ACC112 (cell line): ENCODE measurements around the gene ART1.
"Not testable (repeated sequence)": the region's sequence is repeated elsewhere in the genome, so short reads cannot be mapped to it uniquely, and the experiment has no call there.

Experiments used
- H2AFZ ChIP-seq: fragments of 200-600 bp; sonication (generic); one replicate; pipeline ENCODE4 v1.6.0; 2017; ENCODE audit warnings: antibody characterized with exemption, low read length; ENCODE audit not compliant: unreplicated experiment
- H3K27ac ChIP-seq: fragments of 200-600 bp; sonication (generic); 2 replicates; pipeline ENCODE4 v1.5.1; 2014; ENCODE audit warnings: low read depth, mild to moderate bottlenecking, antibody characterized with exemption, low read length, moderate library complexity
- H3K27me3 ChIP-seq: fragments of 200-600 bp; sonication (generic); 2 replicates; pipeline ENCODE4 v1.6.1; 2014; ENCODE audit warnings: mild to moderate bottlenecking, antibody characterized with exemption, low read length, moderate library complexity, mixed read lengths; ENCODE audit not compliant: insufficient read depth
- H3K36me3 ChIP-seq: fragments of 200-600 bp; sonication (generic); 2 replicates; pipeline ENCODE4 v1.6.1; 2016; ENCODE audit warnings: mild to moderate bottlenecking, antibody characterized with exemption, low read length, moderate library complexity, mixed read lengths; ENCODE audit not compliant: insufficient read depth
- H3K4me1 ChIP-seq: fragments of 200-600 bp; sonication (generic); one replicate; pipeline ENCODE4 v1.6.1; 2016; ENCODE audit warnings: low read length, mixed read lengths; ENCODE audit not compliant: insufficient read depth, unreplicated experiment, control insufficient read depth
- H3K4me3 ChIP-seq: fragments of 200-600 bp; sonication (generic); 2 replicates; pipeline ENCODE4 v1.5.1; 2014; ENCODE audit warnings: mild to moderate bottlenecking, low read depth, low read length
- H3K79me2 ChIP-seq: fragments of 200-600 bp; sonication (generic); one replicate; pipeline ENCODE4 v1.6.0; 2016; ENCODE audit warnings: low read length; ENCODE audit not compliant: control insufficient read depth, unreplicated experiment, insufficient read depth

The ART1 gene

DNA sequence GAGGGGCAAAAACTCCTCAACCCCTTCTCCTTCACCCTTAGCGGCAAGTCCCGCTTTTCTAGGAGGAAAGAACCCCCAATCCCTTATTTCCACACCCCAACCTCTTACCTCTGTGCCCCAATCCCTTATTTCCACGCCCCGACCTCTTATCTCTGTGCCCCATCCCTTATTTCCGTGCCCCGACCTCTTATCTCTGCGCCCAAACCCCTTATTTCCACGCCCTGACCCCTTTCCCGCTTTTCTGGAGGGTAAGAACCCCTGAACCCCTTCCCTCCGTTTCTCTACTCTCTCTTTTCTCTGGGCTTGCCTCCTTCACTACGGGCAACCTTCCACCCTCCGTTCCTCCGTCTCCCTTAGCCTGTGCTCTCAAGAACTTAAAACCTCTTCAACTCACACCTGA, 3.9 kb downstream of the ART1 start:
- H3K4me1 ChIP-seq, H2AFZ ChIP-seq, H3K79me2 ChIP-seq, H3K27ac ChIP-seq, H3K36me3 ChIP-seq, H3K4me3 ChIP-seq: not testable (repeated sequence)
- H3K27me3 ChIP-seq = peaks cover 17% of the 10 kb centered on the region

DNA sequence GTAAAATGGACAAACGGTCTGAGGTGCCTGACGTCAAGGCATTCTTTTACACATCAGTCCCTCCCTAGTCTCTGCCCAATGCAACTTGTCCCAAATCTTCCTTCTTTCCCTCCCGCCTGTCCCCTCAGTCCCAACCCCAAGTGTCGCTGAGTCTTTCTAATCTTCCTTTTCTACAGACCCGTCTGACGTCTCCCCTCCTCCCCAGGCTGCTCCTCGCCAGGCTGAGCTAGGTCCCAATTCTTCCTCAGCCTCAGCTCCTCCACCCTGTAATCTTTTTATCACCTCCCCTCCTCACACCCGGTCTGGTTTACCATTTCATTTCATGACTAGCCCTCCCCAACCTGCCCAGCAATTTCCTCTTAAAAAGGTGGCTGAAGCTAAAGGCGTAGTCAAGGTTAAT, 4.4 kb downstream of the ART1 start:
- not testable (repeated sequence) for H3K36me3 ChIP-seq, H3K4me3 ChIP-seq

GRCh38 chr11:3652514-3652913, 7.6 kb downstream of the ART1 start:
- H3K27ac ChIP-seq, H3K79me2 ChIP-seq, H3K36me3 ChIP-seq, H3K4me1 ChIP-seq, H2AFZ ChIP-seq, H3K4me3 ChIP-seq: not testable (repeated sequence)
- peaks cover 31% of the 10 kb centered on the region for H3K27me3 ChIP-seq

More for the DNA sequence above, 4.4 kb downstream of the ART1 start:
- peaks cover 19% of the 10 kb centered on the region for H3K27me3 ChIP-seq
- H2AFZ ChIP-seq, H3K27ac ChIP-seq, H3K79me2 ChIP-seq, H3K4me1 ChIP-seq: not testable (repeated sequence)

GRCh38 chr11:3655547-3655946, 10.6 kb downstream of the ART1 start:
- Histone ChIP-seq H2AFZ (no peak overlapping the region), H3K27me3 (peaks cover 40% of the 10 kb centered on the region), H3K36me3 (no peaks in the 10 kb centered on the region)

GRCh38 chr11:3657331-3657730, 12.4 kb downstream of the ART1 start:
- H3K79me2 ChIP-seq, H2AFZ ChIP-seq, H3K4me3 ChIP-seq, H3K4me1 ChIP-seq, H3K27ac ChIP-seq, H3K36me3 ChIP-seq: not testable (repeated sequence)
- peaks cover 40% of the 10 kb centered on the region for H3K27me3 ChIP-seq

More at GRCh38 chr11:3655547-3655946, 10.6 kb downstream of the ART1 start:
- Histone ChIP-seq H3K4me3 (no peak overlapping the region), H3K79me2 (no peaks in the 10 kb centered on the region), H3K27ac (no peak overlapping the region), H3K4me1 (no peaks in the 10 kb centered on the region)

DNA sequence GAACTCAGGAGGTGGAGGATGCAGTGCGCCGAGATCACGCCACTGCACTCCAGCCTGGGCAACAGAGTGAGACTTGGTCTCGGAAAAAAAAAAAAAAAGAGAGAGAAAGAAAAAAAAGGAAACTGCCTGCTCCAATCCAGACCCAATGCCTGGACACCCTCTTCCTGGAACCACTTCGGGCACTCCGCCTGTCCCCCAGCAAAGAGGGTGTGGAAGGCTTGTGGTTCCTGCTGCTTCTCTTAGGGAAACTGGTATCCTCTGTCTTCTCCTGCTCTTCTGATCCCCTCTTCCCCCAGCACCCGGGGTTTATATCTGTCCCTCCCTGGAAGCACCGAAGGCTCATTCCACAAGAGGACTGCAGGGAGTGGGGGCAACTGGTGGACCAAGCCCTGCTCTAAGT, 13.3 kb downstream of the ART1 start:
- H3K4me3 ChIP-seq = no peak overlapping the region
- no peaks in the 10 kb centered on the region for H3K36me3 ChIP-seq
- H2AFZ ChIP-seq = no peak overlapping the region
- peaks cover 40% of the 10 kb centered on the region for H3K27me3 ChIP-seq
- no peaks in the 10 kb centered on the region for H3K79me2 ChIP-seq
- H3K27ac ChIP-seq = no peak overlapping the region
- no peaks in the 10 kb centered on the region for H3K4me1 ChIP-seq

- peaks cover 30% of the 10 kb centered on the region for H3K27me3 ChIP-seq
- H2AFZ ChIP-seq = no peak overlapping the region
- no peak overlapping the region for H3K4me3 ChIP-seq
- no peaks in the 10 kb centered on the region for H3K36me3 ChIP-seq
- no peak overlapping the region for H3K27ac ChIP-seq
- no peaks in the 10 kb centered on the region for H3K4me1 ChIP-seq
- H3K79me2 ChIP-seq = no peaks in the 10 kb centered on the region
Measured at GRCh38 chr11:3659595-3660515, 14.9 kb downstream of the ART1 start.

GRCh38 chr11:3660960-3661359, 16.0 kb downstream of the ART1 start:
- Histone ChIP-seq H2AFZ (no peak overlapping the region), H3K27me3 (peaks cover 21% of the 10 kb centered on the region), H3K36me3 (no peaks in the 10 kb centered on the region), H3K4me3 (no peak overlapping the region), H3K27ac (no peak overlapping the region), H3K79me2 (no peaks in the 10 kb centered on the region), H3K4me1 (no peaks in the 10 kb centered on the region)

- Histone ChIP-seq H2AFZ (no peak overlapping the region), H3K27ac (no peak overlapping the region), H3K36me3 (no peaks in the 10 kb centered on the region), H3K27me3 (peaks cover 11% of the 10 kb centered on the region), H3K4me3 (no peak overlapping the region), H3K79me2 (no peaks in the 10 kb centered on the region), H3K4me1 (no peaks in the 10 kb centered on the region)
Measured at GRCh38 chr11:3662856-3663255, 17.9 kb downstream of the ART1 start.

- no peaks in the 10 kb centered on the region for H3K36me3 ChIP-seq
- no peak overlapping the region for H2AFZ ChIP-seq
- H3K79me2 ChIP-seq = no peaks in the 10 kb centered on the region
Measured at GRCh38 chr11:3664032-3664630, 19.2 kb downstream of the ART1 start.

More at GRCh38 chr11:3664032-3664630, 19.2 kb downstream of the ART1 start:
- Histone ChIP-seq H3K27me3 (peaks cover 2% of the 10 kb centered on the region; the same call in 1 of the 2 replicates), H3K27ac (no peak overlapping the region), H3K4me1 (no peaks in the 10 kb centered on the region), H3K4me3 (no peak overlapping the region)
